H1 (cell line): ENCODE results near the gene CDH18. TPM values are rescaled to one million over a fixed set of nuclear protein-coding genes. Genes with fewer than 3 reads are reported as not detected.

Source experiments
- CTCF ChIA-PET: fragments of 300-600 bp; sonication (Branson Sonifier 250); formaldehyde crosslinking; loops from one replicate; lab custom pipeline; 2021; ENCODE audit not compliant: partially characterized antibody; lab: Charles Lee
- POLR2A ChIA-PET: fragments of 300-600 bp; sonication (Branson Sonifier 250); formaldehyde crosslinking; loops from one replicate; lab custom pipeline; 2021; ENCODE audit warnings: inconsistent platforms; ENCODE audit not compliant: partially characterized antibody; lab: Charles Lee
- DNase-seq, 2 experiments: peaks; one replicate each; pipeline versions ENCODE4 v3.0.0 to v3.0.0-alpha.2; 2010 to 2022; ENCODE audit warnings: low spot score in 2 of 2, low read depth in 1 of 2, mixed read lengths in 1 of 2
- FAIRE-seq: peaks from 2 replicates; lab custom pipeline; 2011; peaks lifted over from hg19 to GRCh38; lab: Jason Lieb, UNC
- H2AFZ ChIP-seq: 2 replicates; pipeline ENCODE4 v1.8.1; 2012; ENCODE audit warnings: low read length, inconsistent platforms
- H2AK5ac ChIP-seq: 2 replicates; pipeline ENCODE4 v1.6.1; 2013; ENCODE audit warnings: low read depth, low read length
- H2BK120ac ChIP-seq: replicated peaks from 2 replicates; pipeline ENCODE3; 2013; ENCODE audit warnings: low read depth, low read length, inconsistent platforms
- H2BK12ac ChIP-seq: 2 replicates; pipeline ENCODE4 v1.6.1; 2013; ENCODE audit warnings: low read depth, low read length
- H2BK15ac ChIP-seq: 2 replicates; pipeline ENCODE4 v1.6.1; 2013; ENCODE audit warnings: low read length
- H2BK20ac ChIP-seq: 2 replicates; pipeline ENCODE4 v1.6.1; 2013; ENCODE audit warnings: low read length
- H2BK5ac ChIP-seq: 2 replicates; pipeline ENCODE4 v1.6.1; 2013; ENCODE audit warnings: low read depth, low read length
- H3K14ac ChIP-seq: 2 replicates; pipeline ENCODE4 v1.6.1; 2013; ENCODE audit warnings: inconsistent platforms; ENCODE audit not compliant: insufficient read length
- H3K18ac ChIP-seq: 2 replicates; pipeline ENCODE4 v1.6.1; 2013; ENCODE audit warnings: low read length; ENCODE audit errors: extremely low read depth
- H3K23ac ChIP-seq: 2 replicates; pipeline ENCODE4 v1.6.1; 2013; ENCODE audit warnings: inconsistent platforms; ENCODE audit not compliant: insufficient read length
- H3K23me2 ChIP-seq: 2 replicates; pipeline ENCODE4 v1.6.1; 2013; ENCODE audit warnings: low read depth, low read length
- H3K27ac ChIP-seq: 2 replicates; pipeline ENCODE4 v1.6.1; 2011; ENCODE audit warnings: low read depth, low read length, inconsistent platforms
- H3K27me3 ChIP-seq, 4 experiments: replicated peaks in 1 of 4; 1 replicate in 1 of 4; 2 replicates in 3 of 4; pipeline versions ENCODE4 v1.6.1 to v1.8.1; 2011 to 2013; ENCODE audit warnings: low read length in 3 of 4, mild to moderate bottlenecking in 3 of 4, inconsistent platforms in 2 of 4, mixed read lengths in 2 of 4, moderate library complexity in 1 of 4; ENCODE audit not compliant: control insufficient read depth in 3 of 4, insufficient read depth in 3 of 4; ENCODE audit errors: extremely low read depth in 1 of 4
- H3K36me3 ChIP-seq, 4 experiments: 2 replicates each; pipeline versions ENCODE4 v1.6.1 to v1.8.1; 2011 to 2013; ENCODE audit warnings: mild to moderate bottlenecking in 4 of 4, low read length in 3 of 4, moderate library complexity in 2 of 4, control low read depth in 1 of 4, inconsistent platforms in 1 of 4; ENCODE audit not compliant: insufficient read depth in 4 of 4, control insufficient read depth in 2 of 4
- H3K4ac ChIP-seq: replicated peaks from 2 replicates; pipeline ENCODE3; 2013; ENCODE audit warnings: low read length, low read depth, mixed read lengths, inconsistent platforms; ENCODE audit not compliant: insufficient read length
- H3K4me1 ChIP-seq, 4 experiments: replicated peaks in 1 of 4; 1 replicate in 1 of 4; 2 replicates in 3 of 4; pipeline versions ENCODE4 v1.6.1 to v1.8.1; 2011 to 2013; ENCODE audit warnings: low read length in 3 of 4, inconsistent platforms in 2 of 4, mixed read lengths in 1 of 4; ENCODE audit not compliant: insufficient read depth in 4 of 4, control insufficient read depth in 3 of 4
- H3K4me2 ChIP-seq, 2 experiments: 2 replicates each; pipeline versions ENCODE4 v1.6.1 to v1.8.1; 2011 to 2013; ENCODE audit warnings: low read depth in 2 of 2, low read length in 2 of 2, control low read depth in 1 of 2, inconsistent platforms in 1 of 2, mild to moderate bottlenecking in 1 of 2; ENCODE audit not compliant: insufficient read depth in 1 of 2
- H3K4me3 ChIP-seq, 4 experiments: fragments of 200-600, 300-600 bp in 1 of 4; sonication (generic), shearing (Covaris generic), sonication (Bioruptor Twin) in 1 of 4; 2 replicates each; pipeline versions ENCODE4 v1.5.1 to v1.8.1; 2011 to 2016; ENCODE audit warnings: low read length in 4 of 4, low read depth in 3 of 4, control low read depth in 2 of 4, inconsistent platforms in 2 of 4, mild to moderate bottlenecking in 2 of 4, mixed read lengths in 1 of 4, moderate library complexity in 1 of 4; ENCODE audit not compliant: insufficient read depth in 2 of 4; ENCODE audit errors: extremely low read depth in 1 of 4
- H3K56ac ChIP-seq: replicated peaks from 2 replicates; pipeline ENCODE3; 2013; ENCODE audit warnings: low read depth, mild to moderate bottlenecking, mixed read lengths, low read length, inconsistent platforms; ENCODE audit not compliant: insufficient read length
- H3K79me1 ChIP-seq: 2 replicates; pipeline ENCODE4 v1.6.1; 2013; ENCODE audit warnings: low read depth, low read length, control low read depth
- H3K79me2 ChIP-seq, 2 experiments: 2 replicates each; pipeline versions ENCODE4 v1.6.1 to v1.8.1; 2012 to 2013; ENCODE audit warnings: low read length in 2 of 2, mild to moderate bottlenecking in 2 of 2, inconsistent platforms in 1 of 2; ENCODE audit not compliant: insufficient read depth in 2 of 2, control insufficient read depth in 1 of 2
- H3K9ac ChIP-seq, 4 experiments: replicated peaks in 1 of 4; 1 replicate in 1 of 4; 2 replicates in 3 of 4; pipeline versions ENCODE4 v1.6.1 to v1.8.1; 2011 to 2013; ENCODE audit warnings: low read depth in 3 of 4, low read length in 3 of 4, control low read depth in 2 of 4, mild to moderate bottlenecking in 2 of 4, moderate library complexity in 2 of 4, inconsistent platforms in 1 of 4; ENCODE audit errors: extremely low read depth in 1 of 4
- H3K9me3 ChIP-seq, 2 experiments: 2 replicates each; pipeline versions ENCODE4 v1.6.1 to v1.8.1; 2012 to 2013; ENCODE audit warnings: mild to moderate bottlenecking in 2 of 2, moderate library complexity in 2 of 2, control low read depth in 1 of 2, inconsistent platforms in 1 of 2, low read depth in 1 of 2, low read length in 1 of 2, mixed read lengths in 1 of 2; ENCODE audit not compliant: insufficient read depth in 2 of 2
- H4K20me1 ChIP-seq, 2 experiments: replicated peaks in 1 of 2; 2 replicates each; pipeline versions ENCODE3 to v1.8.1; 2011 to 2013; ENCODE audit warnings: inconsistent platforms in 2 of 2, low read length in 2 of 2, mild to moderate bottlenecking in 1 of 2; ENCODE audit not compliant: insufficient read depth in 2 of 2, control insufficient read depth in 1 of 2
- H4K5ac ChIP-seq: 2 replicates; pipeline ENCODE4 v1.6.1; 2013; ENCODE audit warnings: low read length, low read depth, mixed read lengths, inconsistent platforms; ENCODE audit not compliant: insufficient read length
- H4K8ac ChIP-seq: 2 replicates; pipeline ENCODE4 v1.8.0; 2013; ENCODE audit warnings: mild to moderate bottlenecking, moderate library complexity, low read length, inconsistent platforms; ENCODE audit not compliant: insufficient read depth; ENCODE audit errors: extremely low read depth
- H4K91ac ChIP-seq: replicated peaks from 2 replicates; pipeline ENCODE3; 2013; ENCODE audit warnings: low read length, mixed read lengths, inconsistent platforms; ENCODE audit not compliant: insufficient read length
- CBX8 ChIP-seq: fragments of 300-800, 300-1000 bp; sonication (generic); IDR thresholded peaks from 2 replicates; pipeline ENCODE4 v1.7.1; 2016; ENCODE audit warnings: low read depth, low read length, borderline replicate concordance
- CREB1 ChIP-seq: IDR thresholded peaks from 2 replicates; pipeline ENCODE4 v1.6.1; 2012; ENCODE audit warnings: inconsistent platforms
- NANOG ChIP-seq: IDR thresholded peaks from 2 replicates; pipeline ENCODE4 v1.6.1; 2011; ENCODE audit warnings: low read length, low read depth, mild to moderate bottlenecking, inconsistent platforms; ENCODE audit not compliant: insufficient read depth, poor library complexity, severe bottlenecking
- RAD21 ChIP-seq, 2 experiments: IDR thresholded peaks in 1 of 2; conservative IDR thresholded peaks in 1 of 2; 2 replicates each; pipeline ENCODE4 v1.6.1; 2011; ENCODE audit warnings: low read depth in 2 of 2, low read length in 2 of 2, improper control_type of control experiment in 1 of 2, inconsistent platforms in 1 of 2, mild to moderate bottlenecking in 1 of 2, moderate library complexity in 1 of 2
- SRF ChIP-seq: IDR thresholded peaks from 2 replicates; pipeline ENCODE4 v1.6.1; 2011; ENCODE audit warnings: mild to moderate bottlenecking, low read depth, low read length, moderate library complexity
- ZNF274 ChIP-seq: IDR thresholded peaks from 2 replicates; pipeline ENCODE4 v1.7.0; 2012; ENCODE audit warnings: low read length, borderline replicate concordance; ENCODE audit errors: extremely low read depth
- WGBS, 2 experiments: shearing (Covaris generic) in 1 of 2; methylation state at CpG; one replicate each; pipeline versions ENCODE4 v1.1.6 to v1.1.7; 2013 to 2015; ENCODE audit warnings: low lambda C conversion rate in 2 of 2, mixed read lengths in 2 of 2, inconsistent platforms in 1 of 2, low coverage in 1 of 2, missing lambda C conversion rate in 1 of 2; ENCODE audit not compliant: insufficient replicate concordance in 2 of 2, insufficient coverage in 1 of 2, insufficient read length in 1 of 2; ENCODE audit errors: extremely low coverage in 1 of 2, missing lambda C conversion rate in 1 of 2; 5-methylcytosine and 5-hydroxymethylcytosine counted together
- polyA plus RNA-seq, 7 experiments: library from polyadenylated mRNA; depleted of rRNA in 3 of 7; stranded (reverse) in 5 of 7; unstranded in 2 of 7; fragments of >200 nt in 5 of 7; fragments of 200-250 nt in 2 of 7; gene quantifications; 1 replicate in 5 of 7; 2 replicates in 1 of 7; 4 replicates in 1 of 7; pipeline versions ENCODE4 v1.2.1 to v1.2.3, GENCODE V29; 2011 to 2013; ENCODE audit warnings: missing spikeins in 2 of 7, mixed read lengths in 2 of 7
- total RNA-seq: library from RNA; stranded (reverse); fragmentation: NEBNext Ultra II Directional; extraction: Animal tissue kit (Norgen Biotek cat#: 25700); gene quantifications from 2 replicates; pipeline ENCODE4 v1.2.1, GENCODE V29; 2021

The CDH18 gene
- total and polyA plus RNA-seq, 2 of the 8 experiments (the other 6 are each of a cell fraction or from before 2014, with no cell fraction given) = 0.30 to 0.32 TPM

DNA sequence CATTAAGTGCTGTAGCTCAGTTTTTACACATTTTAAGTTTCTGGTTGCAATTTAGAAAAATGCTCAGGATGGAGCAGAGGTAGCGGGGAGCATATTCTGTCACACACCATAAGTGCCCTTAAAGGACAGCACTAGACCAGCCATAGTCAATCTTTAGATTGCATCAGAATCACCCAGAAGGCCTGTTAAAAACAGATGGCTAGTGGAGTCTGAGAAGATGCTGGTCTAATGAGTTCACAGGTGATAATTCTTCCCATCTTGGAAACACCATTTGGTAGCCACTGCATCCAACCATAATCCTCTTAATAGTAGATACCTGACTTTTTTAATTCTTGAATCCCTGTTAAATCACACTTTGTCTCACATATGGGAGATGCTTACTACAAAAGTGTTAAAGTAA lies 113.2 kb downstream of the CDH18 start:
- peaks cover 4 to 7% of the 10 kb centered on the region in 2 experiments; a peak in 1 of 4 replicates for H3K9me3 ChIP-seq
- no peak overlapping the region for H2AK5ac ChIP-seq
- no peaks in the 10 kb centered on the region for H3K27me3 ChIP-seq
- DNase-seq (no peak), FAIRE-seq (no peak)
- H3K23me2 ChIP-seq = no peaks in the 10 kb centered on the region
- no peaks in the 10 kb centered on the region for H4K20me1 ChIP-seq
- H2BK12ac ChIP-seq = no peak overlapping the region
- H3K79me2 ChIP-seq = no peaks in the 10 kb centered on the region
- ChIA-PET POLR2A (no interaction called here), CTCF (no interaction called here)
- 100% methylated on average over 1 of the region's 1 CpG; no CpG with 5 or more reads in 1 of the 2 experiments for WGBS, 2 experiments
- H4K91ac ChIP-seq = no peak overlapping the region
- no peak overlapping the region for H3K18ac ChIP-seq
- no peak overlapping the region for H3K14ac ChIP-seq
- no peak overlapping the region for H3K4ac ChIP-seq
- no peak overlapping the region for H2BK15ac ChIP-seq
- no peak overlapping the region for H2BK20ac ChIP-seq
- no peak overlapping the region for H2AFZ ChIP-seq
- no peak overlapping the region for H4K5ac ChIP-seq
- no peak overlapping the region for H2BK5ac ChIP-seq
- H3K4me2 ChIP-seq = no peak overlapping the region
- no peak overlapping the region for H2BK120ac ChIP-seq
- H3K27ac ChIP-seq = no peak overlapping the region
- no peak overlapping the region for H3K4me3 ChIP-seq
- H3K4me1 ChIP-seq = peaks cover 0 to 2% (median under 1%) of the 10 kb centered on the region in 4 experiments; a peak in 1 of 7 replicates
- 0 out of 8 replicates have a peak, but pooled peaks cover 0 to 3% (median 0%) of the 10 kb centered on the region in 4 experiments for H3K36me3 ChIP-seq
- H3K9ac ChIP-seq = no peak overlapping the region
- H3K23ac ChIP-seq = no peak overlapping the region
- H4K8ac ChIP-seq = no peak overlapping the region
- H3K79me1 ChIP-seq = no peaks in the 10 kb centered on the region
- no peak overlapping the region for H3K56ac ChIP-seq
- TF ChIP-seq CBX8 = no peak
- TF ChIP-seq SRF = no peak
- TF ChIP-seq CREB1 = no peak
- no peak for TF ChIP-seq NANOG
- no peak for TF ChIP-seq RAD21 (IDR thresholded peaks at IDR 0.05 in 1 of 2, conservative IDR thresholded peaks at IDR 0.05 in 1 of 2; ENCODE audit: low read depth in 2 of 2, low read length in 2 of 2)
- no peak for TF ChIP-seq ZNF274
